Hair follicular keratinocyte (primary cell): ENCODE results near the gene NIPAL3. TPM values are rescaled to one million over a fixed set of nuclear protein-coding genes. Genes with fewer than 3 reads are reported as not detected.

Source experiments
- total RNA-seq: library from RNA; depleted of rRNA; stranded (reverse); fragments of >200 nt; gene quantifications from 2 replicates; pipeline ENCODE4 v1.2.3, GENCODE V29; 2015

NIPAL3 gene
- 43.9 and 46.5 TPM in 2 replicates for total RNA-seq

GRCh38 chr1:24415334-24415909 is at the start of gene NIPAL3:
Gene NIPAL3 (plus strand): TSS chr1:24415802. CDS start chr1:24419548, 3,746 bp downstream.

GRCh38 chr1:24413350-24414163 is 2.0 kb upstream of the NIPAL3 start, which contains the start of gene STPG1:
Gene STPG1 (minus strand): TSS chr1:24413782. CDS start chr1:24401388, 12,394 bp downstream.

GRCh38 chr1:24502709-24503058 is 87.1 kb downstream of the NIPAL3 start, which contains the start of gene RCAN3:
Gene RCAN3 (plus strand): TSS chr1:24502836. CDS start chr1:24514373, 11,537 bp downstream.

Other genes with a start within 250 kb of the NIPAL3 start
- 5.3 and 6.7 TPM in 2 replicates for gene IFNLR1, start 228.5 kb upstream of the NIPAL3 start, total RNA-seq
- 3.0 and 10.9 TPM in 2 replicates for gene GRHL3, start 96.4 kb upstream of the NIPAL3 start, total RNA-seq
- 10.2 TPM in 2 replicates for gene STPG1, start 2.0 kb upstream of the NIPAL3 start, total RNA-seq
- gene RCAN3, start 87.0 kb downstream of the NIPAL3 start, total RNA-seq = 14.8 and 27.4 TPM in 2 replicates
- gene NCMAP, start 140.3 kb downstream of the NIPAL3 start, total RNA-seq = not detected in 2 replicates
- gene SRRM1, start 227.5 kb downstream of the NIPAL3 start, total RNA-seq = 43.4 and 64.5 TPM in 2 replicates